DOHH2 (cell line): ENCODE measurements around the gene PACRG.

Experiments
- H3F3A ChIP-seq: fragments of 200-600 bp; sonication (generic), shearing (Covaris generic); 2 replicates; pipeline ENCODE4 v1.6.0; 2016; ENCODE audit warnings: antibody characterized with exemption, mild to moderate bottlenecking; ENCODE audit not compliant: control insufficient read depth, insufficient read depth
- H3K27ac ChIP-seq: fragments of 200-600 bp; sonication (generic); 2 replicates; pipeline ENCODE4 v1.5.1; 2014; ENCODE audit warnings: low read depth, mild to moderate bottlenecking, low read length, moderate library complexity
- H3K27me3 ChIP-seq: fragments of 200-600 bp; sonication (generic); 2 replicates; pipeline ENCODE4 v1.6.1; 2014; ENCODE audit warnings: mild to moderate bottlenecking, low read length, mixed read lengths; ENCODE audit not compliant: control insufficient read depth
- H3K36me3 ChIP-seq: fragments of 200-600 bp; sonication (generic); 2 replicates; pipeline ENCODE4 v1.6.1; 2014; ENCODE audit warnings: mild to moderate bottlenecking, low read length, moderate library complexity, mixed read lengths; ENCODE audit not compliant: control insufficient read depth
- H3K4me1 ChIP-seq: fragments of 200-600 bp; sonication (generic); 2 replicates; pipeline ENCODE4 v1.6.1; 2014; ENCODE audit warnings: mild to moderate bottlenecking, low read length, mixed read lengths; ENCODE audit not compliant: control insufficient read depth
- H3K4me2 ChIP-seq: fragments of 200-600 bp; sonication (generic); 2 replicates; pipeline ENCODE4 v1.6.0; 2014; ENCODE audit warnings: mild to moderate bottlenecking, low read length, moderate library complexity
- H3K4me3 ChIP-seq: fragments of 200-600 bp; sonication (generic); 2 replicates; pipeline ENCODE4 v1.5.1; 2014; ENCODE audit warnings: mild to moderate bottlenecking, low read length, mixed read lengths
- H3K79me2 ChIP-seq: fragments of 200-600 bp; sonication (generic); 2 replicates; pipeline ENCODE4 v1.6.1; 2014; ENCODE audit warnings: mild to moderate bottlenecking, low read length, mixed read lengths; ENCODE audit not compliant: control insufficient read depth
- H3K9me2 ChIP-seq: fragments of 200-600 bp; sonication (generic); replicated peaks from 2 replicates; pipeline ENCODE4 v1.6.1; 2014; ENCODE audit warnings: mild to moderate bottlenecking, low read length, mixed read lengths; ENCODE audit not compliant: control insufficient read depth
- H3K9me3 ChIP-seq: fragments of 200-600 bp; sonication (generic); 2 replicates; pipeline ENCODE4 v1.6.1; 2014; ENCODE audit warnings: antibody characterized with exemption, low read length, mixed read lengths; ENCODE audit not compliant: control insufficient read depth, insufficient read depth
- H4K20me1 ChIP-seq: fragments of 200-600 bp; sonication (generic); 2 replicates; pipeline ENCODE4 v1.6.0; 2014; ENCODE audit warnings: low read depth, mild to moderate bottlenecking, antibody characterized with exemption, low read length, moderate library complexity; ENCODE audit not compliant: control insufficient read depth, insufficient read depth
- CTCF ChIP-seq: fragments of 200-600 bp; sonication (generic); IDR thresholded peaks from one replicate; pipeline ENCODE4 v1.5.1; 2014; ENCODE audit warnings: antibody characterized with exemption, mild to moderate bottlenecking, low read depth, low read length; ENCODE audit not compliant: poor library complexity, severe bottlenecking
- EZH2phosphoT487 ChIP-seq: fragments of 200-600 bp; sonication (generic); IDR thresholded peaks from 2 replicates; pipeline ENCODE4 v1.6.1; 2017; ENCODE audit warnings: borderline replicate concordance, mild to moderate bottlenecking, antibody characterized with exemption, low read length, moderate library complexity, mixed read lengths

The PACRG gene

DNA sequence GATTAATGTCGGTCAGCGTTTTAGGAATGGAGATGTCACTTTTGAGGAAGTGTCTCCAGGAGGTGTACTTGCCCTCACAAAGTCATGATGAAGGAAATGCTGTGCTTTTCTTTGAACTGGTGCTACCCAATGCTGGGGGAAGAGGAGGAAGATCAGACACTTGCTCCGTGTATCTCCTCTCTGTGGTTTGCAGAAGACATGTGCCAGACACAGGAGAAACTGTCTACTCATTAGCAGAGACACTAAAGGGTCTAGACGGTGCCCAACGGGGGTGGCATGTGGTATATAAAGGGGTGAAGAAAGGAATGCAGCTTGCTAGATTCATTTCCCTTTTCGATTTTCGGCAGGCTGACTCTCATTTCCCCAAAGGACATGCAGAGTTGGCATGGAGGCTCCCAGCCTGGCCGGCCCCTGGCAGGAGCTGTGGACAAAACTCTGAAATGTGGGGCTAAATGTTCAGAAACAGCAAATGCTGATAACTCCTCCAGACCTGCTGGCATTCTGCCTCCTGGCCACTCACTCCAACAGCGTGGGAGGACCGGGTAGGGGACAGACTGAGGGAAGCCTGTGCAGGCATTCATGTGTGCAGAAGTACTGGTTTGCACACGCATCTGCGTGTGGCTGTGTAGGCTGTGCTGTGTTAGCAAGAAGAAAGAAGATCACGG is 627.1 kb downstream of the PACRG start:
- Histone ChIP-seq H3K9me2 (no peaks in the 10 kb centered on the region), H3F3A (no peaks in the 10 kb centered on the region), H3K79me2 (no peaks in the 10 kb centered on the region), H3K27me3 (peaks cover 3% of the 10 kb centered on the region; the same call in 1 of the 2 replicates), H3K4me1 (peaks cover 14% of the 10 kb centered on the region), H3K4me3 (no peak overlapping the region), H3K36me3 (no peaks in the 10 kb centered on the region), H4K20me1 (no peaks in the 10 kb centered on the region), H3K4me2 (0 out of 2 replicates have a peak overlapping the region, but pooled peaks have one; percentile 25), H3K27ac (no peak overlapping the region), H3K9me3 (no peaks in the 10 kb centered on the region)
- TF ChIP-seq EZH2phosphoT487 (no peak), CTCF (no peak)

DNA sequence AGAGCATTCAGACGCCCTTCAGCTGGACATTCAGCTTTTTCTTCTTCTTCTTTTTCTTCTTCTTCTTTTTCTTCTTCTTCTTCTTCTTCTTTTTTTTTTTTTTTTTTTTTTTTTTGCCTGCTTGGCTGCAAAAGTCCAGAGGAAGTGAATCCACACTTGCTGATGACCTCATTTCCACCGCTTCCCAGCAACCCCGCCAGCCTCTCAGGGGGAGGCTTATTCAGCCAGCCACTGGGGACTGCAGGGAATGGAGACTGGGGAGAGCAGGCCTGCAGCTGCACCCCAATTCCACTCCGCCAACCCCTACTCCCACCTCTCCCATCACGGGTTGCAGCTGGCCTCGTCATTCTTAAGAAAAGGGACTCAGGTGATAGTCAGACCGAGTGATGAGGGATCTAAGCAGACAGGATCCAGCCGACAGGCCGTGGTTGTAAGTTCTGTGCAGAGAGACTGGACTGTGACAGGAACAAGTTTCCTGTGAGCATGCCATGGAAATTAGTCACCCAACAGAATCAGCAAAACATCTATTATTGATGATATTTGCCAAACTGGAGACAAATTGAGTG is 627.7 kb downstream of the PACRG start:
- no peaks in the 10 kb centered on the region for H3K9me2 ChIP-seq
- peaks cover 3% of the 10 kb centered on the region; the same call in 1 of the 2 replicates for H3K27me3 ChIP-seq
- no peaks in the 10 kb centered on the region for H3K36me3 ChIP-seq
- H3K79me2 ChIP-seq: no peaks in the 10 kb centered on the region
- no peaks in the 10 kb centered on the region for H3K9me3 ChIP-seq
- 0 out of 2 replicates have a peak overlapping the region, but pooled peaks have one; percentile 25 for H3K4me2 ChIP-seq
- no peak overlapping the region for H3K4me3 ChIP-seq
- H3K4me1 ChIP-seq: peaks cover 14% of the 10 kb centered on the region
- TF ChIP-seq EZH2phosphoT487: no peak
- no peak for TF ChIP-seq CTCF
- H3F3A ChIP-seq: no peaks in the 10 kb centered on the region
- H3K27ac ChIP-seq: no peak overlapping the region
- H4K20me1 ChIP-seq: no peaks in the 10 kb centered on the region

GRCh38 chr6:163356324-163356723 is 628.5 kb downstream of the PACRG start:
- Histone ChIP-seq H3K27me3 (peaks cover 3% of the 10 kb centered on the region; the same call in 1 of the 2 replicates), H4K20me1 (no peaks in the 10 kb centered on the region), H3K9me2 (no peaks in the 10 kb centered on the region), H3K4me2 (no peak overlapping the region), H3K27ac (no peak overlapping the region), H3K9me3 (no peaks in the 10 kb centered on the region), H3K36me3 (no peaks in the 10 kb centered on the region), H3F3A (no peaks in the 10 kb centered on the region), H3K79me2 (no peaks in the 10 kb centered on the region), H3K4me1 (peaks cover 14% of the 10 kb centered on the region), H3K4me3 (no peak overlapping the region)
- TF ChIP-seq EZH2phosphoT487 (no peak), CTCF (no peak)
